ACC112 (cell line): ENCODE measurements around the gene PRIM1.

ENCODE experiments used
- H2AFZ ChIP-seq: fragments of 200-600 bp; sonication (generic); one replicate; pipeline ENCODE4 v1.6.0; 2017; ENCODE audit warnings: antibody characterized with exemption, low read length; ENCODE audit not compliant: unreplicated experiment
- H3K27ac ChIP-seq: fragments of 200-600 bp; sonication (generic); 2 replicates; pipeline ENCODE4 v1.5.1; 2014; ENCODE audit warnings: low read depth, mild to moderate bottlenecking, antibody characterized with exemption, low read length, moderate library complexity
- H3K27me3 ChIP-seq: fragments of 200-600 bp; sonication (generic); 2 replicates; pipeline ENCODE4 v1.6.1; 2014; ENCODE audit warnings: mild to moderate bottlenecking, antibody characterized with exemption, low read length, moderate library complexity, mixed read lengths; ENCODE audit not compliant: insufficient read depth
- H3K36me3 ChIP-seq: fragments of 200-600 bp; sonication (generic); 2 replicates; pipeline ENCODE4 v1.6.1; 2016; ENCODE audit warnings: mild to moderate bottlenecking, antibody characterized with exemption, low read length, moderate library complexity, mixed read lengths; ENCODE audit not compliant: insufficient read depth
- H3K4me1 ChIP-seq: fragments of 200-600 bp; sonication (generic); one replicate; pipeline ENCODE4 v1.6.1; 2016; ENCODE audit warnings: low read length, mixed read lengths; ENCODE audit not compliant: insufficient read depth, unreplicated experiment, control insufficient read depth
- H3K4me3 ChIP-seq: fragments of 200-600 bp; sonication (generic); 2 replicates; pipeline ENCODE4 v1.5.1; 2014; ENCODE audit warnings: mild to moderate bottlenecking, low read depth, low read length
- H3K79me2 ChIP-seq: fragments of 200-600 bp; sonication (generic); one replicate; pipeline ENCODE4 v1.6.0; 2016; ENCODE audit warnings: low read length; ENCODE audit not compliant: control insufficient read depth, unreplicated experiment, insufficient read depth

PRIM1 gene

GRCh38 chr12:56699020-56699661 lies 53.0 kb downstream of the PRIM1 start:
- no peaks in the 10 kb centered on the region for H3K27me3 ChIP-seq
- H2AFZ ChIP-seq = no peak overlapping the region
- no peaks in the 10 kb centered on the region for H3K4me1 ChIP-seq
- no peak overlapping the region for H3K27ac ChIP-seq
- no peak overlapping the region for H3K4me3 ChIP-seq
- no peaks in the 10 kb centered on the region for H3K36me3 ChIP-seq
- no peaks in the 10 kb centered on the region for H3K79me2 ChIP-seq

DNA sequence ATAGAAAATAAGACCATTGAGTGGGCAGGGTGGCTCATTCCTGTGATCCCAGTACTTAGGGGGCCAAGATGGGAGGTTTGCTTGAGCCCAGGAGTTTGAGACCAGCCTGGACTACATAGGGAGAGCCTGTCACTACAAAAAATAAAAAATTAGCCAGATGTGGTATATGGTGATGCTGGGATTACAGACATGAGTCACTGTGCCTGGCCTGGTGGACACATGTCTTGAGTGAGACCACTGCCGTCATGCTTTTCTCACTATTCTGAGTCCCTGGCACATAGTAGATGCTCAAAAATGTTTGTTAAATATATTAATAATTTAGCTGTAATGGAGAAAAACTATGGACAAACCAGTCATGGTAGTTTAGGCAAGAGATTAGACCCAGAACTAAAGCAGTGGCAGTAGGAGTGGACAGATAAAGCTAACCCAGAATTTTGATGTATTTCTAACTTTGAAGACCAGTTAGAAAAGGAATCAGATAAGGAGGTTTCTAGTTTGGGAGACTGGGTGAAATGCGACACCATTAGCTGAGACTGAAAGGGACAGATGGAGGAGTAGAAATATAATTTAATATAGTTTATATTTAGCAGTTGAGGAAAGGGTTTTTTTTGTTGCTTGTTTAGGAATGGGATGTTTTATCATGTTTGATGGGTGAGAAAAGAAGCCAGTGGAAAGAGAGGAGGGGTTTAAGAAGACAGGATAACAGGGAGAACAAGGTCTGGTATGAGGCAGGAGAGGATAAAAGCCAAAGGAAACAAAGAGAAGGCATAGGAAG lies 56.6 kb downstream of the PRIM1 start:
- H3K79me2 ChIP-seq = no peaks in the 10 kb centered on the region
- no peaks in the 10 kb centered on the region for H3K36me3 ChIP-seq
- H3K4me1 ChIP-seq = no peaks in the 10 kb centered on the region
- H3K27ac ChIP-seq = no peak overlapping the region
- no peak overlapping the region for H3K4me3 ChIP-seq
- no peak overlapping the region for H2AFZ ChIP-seq
- H3K27me3 ChIP-seq = no peaks in the 10 kb centered on the region

- H2AFZ ChIP-seq = no peak overlapping the region
- H3K27me3 ChIP-seq = no peaks in the 10 kb centered on the region
- peaks cover 2% of the 10 kb centered on the region for H3K4me1 ChIP-seq
- no peak overlapping the region for H3K27ac ChIP-seq
- H3K4me3 ChIP-seq = no peak overlapping the region
- H3K36me3 ChIP-seq = no peaks in the 10 kb centered on the region
- no peaks in the 10 kb centered on the region for H3K79me2 ChIP-seq
Measured at GRCh38 chr12:56694161-56694560, 58.0 kb downstream of the PRIM1 start.

GRCh38 chr12:56688846-56689109 lies 63.3 kb downstream of the PRIM1 start:
- Histone ChIP-seq H2AFZ (peak overlapping the region; percentile 91), H3K27me3 (no peaks in the 10 kb centered on the region), H3K27ac (peak overlapping the region; percentile 91), H3K4me3 (peak overlapping the region; percentile 92), H3K79me2 (peaks cover 40% of the 10 kb centered on the region), H3K36me3 (0 out of 2 replicates have a peak, but pooled peaks cover 4% of the 10 kb centered on the region), H3K4me1 (peaks cover 4% of the 10 kb centered on the region)

DNA sequence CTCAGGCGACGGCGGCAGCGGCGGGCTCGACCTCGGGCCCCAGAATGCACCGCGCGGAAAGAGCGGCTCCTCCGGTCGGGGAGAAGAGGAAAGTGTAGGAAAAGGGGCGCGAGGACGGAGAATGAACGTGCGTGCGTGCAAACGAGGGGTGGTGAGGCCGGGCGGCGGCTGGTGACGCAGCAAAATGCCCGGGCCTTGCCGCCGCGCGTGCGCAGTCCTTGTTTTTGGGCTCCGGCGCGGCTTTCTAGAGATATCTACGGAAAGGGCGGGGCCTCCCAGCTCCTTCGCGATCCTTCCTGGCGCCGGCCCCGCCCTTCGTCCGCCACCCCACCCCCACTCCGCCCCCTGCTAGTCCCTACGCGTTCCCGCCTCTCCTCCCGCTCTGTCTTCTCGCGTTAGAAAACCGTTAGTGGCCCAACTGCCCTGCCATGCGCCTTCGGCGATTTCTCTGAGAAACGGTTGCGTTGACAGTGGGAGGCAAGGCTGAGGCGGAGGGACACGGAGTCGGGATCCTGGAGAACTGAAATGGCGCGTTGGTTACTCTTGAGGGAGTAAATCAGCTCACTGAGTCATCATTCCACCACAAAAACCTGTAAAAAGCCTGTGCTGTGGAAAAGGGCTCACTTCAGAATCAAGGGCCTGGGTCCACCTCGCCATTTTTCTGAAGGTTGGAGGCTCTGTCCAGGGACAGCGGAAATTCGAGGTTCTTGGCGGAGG lies 63.8 kb downstream of the PRIM1 start, which contains the start of gene PTGES3:
PTGES3 (minus strand) TSS at position 156 of the 717 bp plus-strand sequence. CDS start 285 bp downstream, outside the sequence.
- H3K79me2 ChIP-seq = peaks cover 44% of the 10 kb centered on the region
- peaks cover 4% of the 10 kb centered on the region for H3K4me1 ChIP-seq
- H3K27ac ChIP-seq = peak within 1 kb of the TSS; percentile 91
- peak within 1 kb of the TSS; percentile 92 for H3K4me3 ChIP-seq
- peak within 1 kb of the TSS; percentile 91 for H2AFZ ChIP-seq
- no peaks in the 10 kb centered on the region for H3K27me3 ChIP-seq
- H3K36me3 ChIP-seq = 0 out of 2 replicates have a peak, but pooled peaks cover 4% of the 10 kb centered on the region

DNA sequence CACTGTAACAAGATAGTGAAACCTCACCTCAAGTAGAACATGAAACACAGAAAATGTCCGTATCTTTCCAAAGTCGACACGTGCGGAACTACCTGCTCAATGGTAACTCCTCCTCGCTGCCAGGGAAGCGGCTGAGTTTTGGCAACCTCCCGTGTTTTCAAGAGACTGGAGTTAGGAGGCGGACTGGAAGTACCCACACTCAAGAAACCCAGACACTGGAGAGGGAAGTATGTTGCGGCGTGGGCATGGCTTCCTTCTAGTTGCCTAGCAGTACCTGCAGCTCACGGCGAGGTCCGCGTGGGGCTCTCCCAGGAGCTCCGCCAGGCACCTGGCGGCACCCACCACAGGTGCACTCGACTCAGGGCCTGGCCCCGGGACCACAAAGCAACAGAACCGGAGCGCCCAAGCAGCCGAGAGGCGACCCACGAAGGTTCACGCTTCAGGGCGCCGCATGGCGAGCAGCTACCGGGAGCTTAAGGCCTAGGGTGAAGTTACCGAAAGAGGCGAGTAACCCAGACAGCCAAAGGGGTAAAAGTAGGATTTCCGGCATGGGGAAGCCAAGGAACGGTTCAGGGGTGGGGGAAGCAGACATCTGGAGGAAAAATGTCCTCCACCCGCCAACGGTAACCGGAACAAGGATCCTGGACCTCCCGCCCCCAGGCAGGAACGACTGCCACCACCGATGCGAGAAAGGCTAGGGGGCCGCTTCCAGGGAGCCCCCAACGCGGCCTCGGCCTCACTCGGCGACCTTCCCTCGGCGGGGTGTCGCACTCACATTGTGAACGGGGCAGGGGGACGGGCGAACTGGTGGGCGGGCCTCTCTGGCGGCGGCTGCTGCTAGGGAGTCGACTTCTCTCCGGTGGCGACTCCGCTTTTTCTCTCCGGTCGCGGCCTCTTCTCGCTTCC lies 64.6 kb downstream of the PRIM1 start:
- peak overlapping the region; percentile 92 for H3K4me3 ChIP-seq
- H3K27me3 ChIP-seq = no peaks in the 10 kb centered on the region
- no peak overlapping the region for H2AFZ ChIP-seq
- peak overlapping the region; percentile 91 for H3K27ac ChIP-seq
- peaks cover 4% of the 10 kb centered on the region for H3K4me1 ChIP-seq
- H3K36me3 ChIP-seq = 0 out of 2 replicates have a peak, but pooled peaks cover 4% of the 10 kb centered on the region
- peaks cover 52% of the 10 kb centered on the region for H3K79me2 ChIP-seq

DNA sequence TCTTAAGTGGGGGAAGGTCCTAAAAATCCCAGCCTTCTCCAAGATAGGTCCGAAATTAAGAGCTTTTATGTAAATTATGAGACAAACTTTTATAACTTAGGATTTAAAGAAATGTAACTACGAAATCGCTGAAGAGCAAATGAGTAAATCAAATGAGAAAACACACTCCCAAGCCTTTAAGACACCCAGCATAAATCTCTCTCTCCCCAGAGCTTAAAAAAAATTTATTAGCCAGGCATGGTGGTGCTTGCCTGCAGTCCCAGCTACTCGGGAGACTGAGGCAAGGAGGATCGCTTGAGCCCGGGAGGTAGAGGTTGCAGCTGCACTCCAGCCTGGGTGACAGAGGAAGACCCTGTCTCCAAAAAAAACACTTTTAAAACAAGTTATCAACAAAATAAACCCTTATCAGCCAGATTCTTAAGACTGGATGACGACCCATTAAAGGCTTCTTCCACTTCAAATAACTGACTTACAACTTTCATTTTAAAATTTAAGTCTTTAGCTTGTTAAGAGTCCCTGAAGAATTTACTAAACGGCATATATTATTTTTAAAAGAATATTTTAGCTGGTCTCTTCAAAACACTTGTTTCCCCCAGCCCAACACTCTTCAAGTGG lies 67.3 kb downstream of the PRIM1 start:
- Histone ChIP-seq H3K4me1 (peaks cover 4% of the 10 kb centered on the region), H3K36me3 (0 out of 2 replicates have a peak, but pooled peaks cover 4% of the 10 kb centered on the region), H2AFZ (no peak overlapping the region), H3K27me3 (no peaks in the 10 kb centered on the region), H3K27ac (peak overlapping the region; percentile 49), H3K4me3 (peak overlapping the region; percentile 92), H3K79me2 (peaks cover 78% of the 10 kb centered on the region)

GRCh38 chr12:56682323-56682722 lies 69.8 kb downstream of the PRIM1 start:
- Histone ChIP-seq H3K27me3 (no peaks in the 10 kb centered on the region), H3K4me3 (no peak overlapping the region), H3K27ac (no peak overlapping the region), H3K36me3 (0 out of 2 replicates have a peak, but pooled peaks cover 4% of the 10 kb centered on the region), H3K4me1 (no peaks in the 10 kb centered on the region), H3K79me2 (peaks cover 98% of the 10 kb centered on the region), H2AFZ (no peak overlapping the region)
